Nephron progenitor cell (in vitro differentiated cells): Measurements from ENCODE around the gene SPINK13.

Experiments used
- DNase-seq: peaks from one replicate; pipeline ENCODE4 v3.0.0; 2021
- H3K27ac Mint-ChIP-seq: 2 replicates; pipeline ENCODE4 v1.8.0; 2021; ENCODE audit warnings: mild to moderate bottlenecking, moderate library complexity, mixed read lengths
- H3K27me3 Mint-ChIP-seq: 2 replicates; pipeline ENCODE4 v1.8.0; 2021; ENCODE audit warnings: mild to moderate bottlenecking, low read depth, mixed read lengths; ENCODE audit not compliant: poor library complexity
- H3K36me3 Mint-ChIP-seq: 2 replicates; pipeline ENCODE4 v1.8.0; 2021; ENCODE audit warnings: low read depth, mixed read lengths
- H3K4me1 Mint-ChIP-seq: 2 replicates; pipeline ENCODE4 v1.8.0; 2021; ENCODE audit warnings: mixed read lengths
- H3K4me3 Mint-ChIP-seq: 2 replicates; pipeline ENCODE4 v1.8.0; 2021; ENCODE audit warnings: mild to moderate bottlenecking, moderate library complexity, mixed read lengths
- H3K9me3 Mint-ChIP-seq: 2 replicates; pipeline ENCODE4 v1.8.0; 2021; ENCODE audit warnings: mild to moderate bottlenecking, moderate library complexity, mixed read lengths
- TF ChIP-seq, protein P1 (sequence below): fragments of 200-600 bp; sonication (generic); IDR thresholded peaks from 2 replicates; pipeline ENCODE4 v1.5.0; 2021; ENCODE audit warnings: antibody characterized with exemption

Gene SPINK13

DNA sequence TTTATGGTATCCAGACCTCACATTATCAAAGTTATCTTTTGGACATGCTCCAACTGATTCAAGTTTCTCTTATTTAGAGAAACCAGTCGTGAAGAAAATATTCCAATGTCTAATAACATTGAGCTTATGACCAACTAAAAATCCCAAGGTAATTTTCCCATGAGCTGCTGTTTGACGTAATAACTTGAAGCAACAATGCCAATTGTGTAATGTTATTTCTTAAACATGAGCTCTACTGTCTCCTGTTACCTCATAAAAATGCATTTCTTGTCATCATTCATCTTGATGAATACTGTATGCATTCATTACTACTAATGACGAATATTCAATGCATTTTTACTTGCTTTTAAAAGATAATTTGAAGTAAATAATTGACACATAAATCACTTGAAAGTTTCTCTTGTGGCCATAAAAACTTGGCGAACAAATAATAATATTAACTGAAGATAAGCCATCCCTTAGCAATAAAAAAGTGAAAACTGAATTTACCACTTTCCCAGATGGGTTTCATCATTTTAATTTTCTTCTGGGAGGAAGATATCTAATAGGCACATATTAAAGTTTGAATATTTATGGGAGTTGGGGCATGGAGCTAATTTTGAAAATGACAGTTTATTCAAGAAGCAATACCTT lies 30.7 kb upstream of the SPINK13 start:
- H3K4me1 Mint-ChIP-seq, result no peaks in the 10 kb centered on the region
- H3K27ac Mint-ChIP-seq, result no peak overlapping the region
- TF ChIP-seq, protein P1, sequence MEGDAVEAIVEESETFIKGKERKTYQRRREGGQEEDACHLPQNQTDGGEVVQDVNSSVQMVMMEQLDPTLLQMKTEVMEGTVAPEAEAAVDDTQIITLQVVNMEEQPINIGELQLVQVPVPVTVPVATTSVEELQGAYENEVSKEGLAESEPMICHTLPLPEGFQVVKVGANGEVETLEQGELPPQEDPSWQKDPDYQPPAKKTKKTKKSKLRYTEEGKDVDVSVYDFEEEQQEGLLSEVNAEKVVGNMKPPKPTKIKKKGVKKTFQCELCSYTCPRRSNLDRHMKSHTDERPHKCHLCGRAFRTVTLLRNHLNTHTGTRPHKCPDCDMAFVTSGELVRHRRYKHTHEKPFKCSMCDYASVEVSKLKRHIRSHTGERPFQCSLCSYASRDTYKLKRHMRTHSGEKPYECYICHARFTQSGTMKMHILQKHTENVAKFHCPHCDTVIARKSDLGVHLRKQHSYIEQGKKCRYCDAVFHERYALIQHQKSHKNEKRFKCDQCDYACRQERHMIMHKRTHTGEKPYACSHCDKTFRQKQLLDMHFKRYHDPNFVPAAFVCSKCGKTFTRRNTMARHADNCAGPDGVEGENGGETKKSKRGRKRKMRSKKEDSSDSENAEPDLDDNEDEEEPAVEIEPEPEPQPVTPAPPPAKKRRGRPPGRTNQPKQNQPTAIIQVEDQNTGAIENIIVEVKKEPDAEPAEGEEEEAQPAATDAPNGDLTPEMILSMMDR, result no peak
- no peak for DNase-seq
- no peak overlapping the region for H3K4me3 Mint-ChIP-seq
- H3K27me3 Mint-ChIP-seq, result peaks cover 1% of the 10 kb centered on the region
- no peaks in the 10 kb centered on the region for H3K9me3 Mint-ChIP-seq
- no peaks in the 10 kb centered on the region for H3K36me3 Mint-ChIP-seq

DNA sequence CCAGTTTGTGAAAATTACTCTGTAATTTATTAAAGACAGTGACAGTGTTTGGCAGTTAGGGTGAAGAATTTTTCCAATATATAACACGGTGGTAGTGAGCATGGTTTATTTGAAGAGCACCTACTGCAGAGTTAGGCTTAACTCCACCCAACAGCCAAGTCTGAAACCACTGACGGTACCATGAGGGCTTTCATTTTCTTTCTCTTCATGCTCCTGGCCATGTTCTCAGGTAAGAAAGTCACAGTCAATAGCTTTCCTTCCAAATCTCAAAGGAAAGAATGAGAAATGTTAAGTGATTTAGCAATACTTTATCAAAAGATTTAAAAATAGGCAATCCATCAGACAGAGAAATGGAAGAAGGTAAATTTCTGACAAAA lies 30.2 kb upstream of the SPINK13 start, which contains the start of gene MARCOL:
TSS of gene MARCOL (plus strand) at position 108 of the 377 bp plus-strand sequence. CDS start at position 181, 73 bp downstream.
- TF ChIP-seq, protein P1, result no peak
- Mint-ChIP-seq H3K4me1 (no peaks in the 10 kb centered on the region), H3K27ac (no peak within 1 kb of the TSS), H3K9me3 (no peaks in the 10 kb centered on the region), H3K27me3 (peaks cover 5% of the 10 kb centered on the region), H3K36me3 (no peaks in the 10 kb centered on the region), H3K4me3 (no peak within 1 kb of the TSS)
- DNase-seq, result no peak

DNA sequence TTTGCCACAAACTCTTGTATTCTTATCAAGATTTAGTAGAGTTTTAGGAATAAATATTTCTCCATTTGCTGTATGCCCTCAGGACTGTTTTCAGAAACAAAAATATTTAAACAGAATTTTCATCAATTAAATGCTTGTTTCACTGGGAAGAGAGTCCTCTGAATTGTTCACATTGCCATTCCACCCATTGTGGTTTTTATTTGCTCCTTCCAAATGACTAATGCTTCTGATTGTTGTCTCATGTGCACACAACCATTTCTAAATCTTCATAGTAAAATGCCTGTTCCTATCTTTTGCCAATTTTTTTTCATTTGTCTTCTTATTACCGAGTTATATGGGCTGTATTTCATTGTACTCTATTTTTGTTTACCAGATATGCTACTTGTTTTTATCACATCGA lies 19.7 kb upstream of the SPINK13 start:
- no peak overlapping the region for H3K4me3 Mint-ChIP-seq
- no peak for DNase-seq
- TF ChIP-seq, protein P1, result no peak
- peaks cover 6% of the 10 kb centered on the region for H3K9me3 Mint-ChIP-seq
- no peak overlapping the region for H3K27ac Mint-ChIP-seq
- no peaks in the 10 kb centered on the region for H3K36me3 Mint-ChIP-seq
- H3K27me3 Mint-ChIP-seq, result peaks cover 5% of the 10 kb centered on the region
- no peaks in the 10 kb centered on the region for H3K4me1 Mint-ChIP-seq

DNA sequence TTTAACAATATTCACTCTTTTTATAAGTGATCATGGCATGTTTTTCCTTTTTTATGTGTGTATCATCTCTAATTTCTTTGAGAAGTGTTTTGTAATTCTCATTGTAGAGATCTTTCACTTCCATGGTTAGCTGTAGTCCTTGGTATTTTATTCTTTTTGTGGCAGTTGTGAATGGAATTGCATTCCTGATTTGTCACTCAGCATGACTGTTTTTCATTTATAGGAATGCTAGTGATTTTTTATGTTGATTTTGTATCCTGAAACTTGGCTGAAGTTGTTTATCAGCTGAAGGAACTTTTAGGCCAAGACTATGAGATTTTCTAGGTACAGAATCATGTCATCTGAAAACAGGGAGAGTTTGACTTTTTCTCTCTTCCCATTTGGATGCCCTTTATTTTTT lies 13.1 kb upstream of the SPINK13 start:
- TF ChIP-seq, protein P1, result no peak
- Mint-ChIP-seq H3K36me3 (no peaks in the 10 kb centered on the region), H3K9me3 (peaks cover 45% of the 10 kb centered on the region), H3K4me3 (no peak overlapping the region), H3K27me3 (no peaks in the 10 kb centered on the region), H3K4me1 (no peaks in the 10 kb centered on the region), H3K27ac (no peak overlapping the region)
- DNase-seq, result no peak

DNA sequence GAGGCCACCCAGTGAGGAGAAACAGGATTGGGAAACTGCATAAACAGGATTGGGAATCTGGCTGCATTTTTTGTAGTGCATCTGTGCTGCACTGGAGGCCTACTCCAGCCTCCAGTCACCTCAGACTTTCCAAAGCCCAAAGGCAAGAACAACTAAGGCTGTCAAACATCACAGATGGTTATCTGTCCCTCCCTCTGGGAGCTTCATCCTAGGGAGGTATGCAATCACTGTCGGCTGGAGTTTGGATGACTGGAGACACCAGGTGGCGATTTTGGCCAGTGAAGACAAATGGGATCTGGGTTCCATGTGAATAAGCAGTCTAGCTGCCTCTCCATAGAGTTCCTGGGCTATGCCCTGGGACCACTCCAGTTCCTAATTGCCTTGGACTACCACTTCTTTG lies 9.3 kb upstream of the SPINK13 start:
- Mint-ChIP-seq H3K36me3 (no peaks in the 10 kb centered on the region), H3K4me1 (no peaks in the 10 kb centered on the region), H3K9me3 (peaks cover 43% of the 10 kb centered on the region), H3K4me3 (no peak overlapping the region), H3K27me3 (no peaks in the 10 kb centered on the region), H3K27ac (no peak overlapping the region)
- TF ChIP-seq, protein P1, result no peak
- no peak for DNase-seq

DNA sequence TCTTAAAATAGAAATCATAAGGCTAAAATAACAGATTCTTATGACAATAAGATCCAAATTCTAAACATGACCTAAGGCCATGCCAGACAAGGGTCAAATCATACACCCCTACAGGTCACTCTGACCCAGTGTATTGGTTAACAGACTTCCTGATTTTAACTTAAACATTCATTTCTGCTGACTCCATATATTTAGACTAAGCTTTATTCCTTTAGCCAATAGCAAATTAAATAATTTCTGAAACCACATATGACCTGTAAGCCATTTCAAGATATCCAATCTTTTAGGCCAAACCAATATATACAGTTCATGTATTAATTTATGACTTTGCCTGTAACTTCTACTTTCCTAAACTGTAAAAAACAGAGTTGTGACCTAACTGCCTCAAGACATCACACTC lies 7.4 kb upstream of the SPINK13 start:
- Mint-ChIP-seq H3K9me3 (peaks cover 38% of the 10 kb centered on the region), H3K36me3 (no peaks in the 10 kb centered on the region), H3K27me3 (no peaks in the 10 kb centered on the region), H3K4me1 (no peaks in the 10 kb centered on the region), H3K27ac (no peak overlapping the region), H3K4me3 (no peak overlapping the region)
- TF ChIP-seq, protein P1, result no peak
- DNase-seq, result no peak
